Measurements from ENCODE around the gene IFITM1.
"Not testable (repeated sequence)": the region's sequence is repeated elsewhere in the genome, so short reads cannot be mapped to it uniquely, and the experiment has no call there.

Gene IFITM1

GRCh38 chr11:357582-357981, 43.7 kb downstream of the IFITM1 start:
- Histone ChIP-seq H3K4me1 (ENCODE audit: control extremely low read depth in 1 of 4, control insufficient read depth in 4 of 4, insufficient read depth in 4 of 4, low read length in 3 of 4) (peaks cover 4 to 28% (median 17%) of the 10 kb centered on the region in 4 experiments), H3K27ac (ENCODE audit: insufficient read depth in 1 of 2, low read depth in 1 of 2, low read length in 2 of 2, poor library complexity in 1 of 2, severe bottlenecking in 2 of 2) (no peak overlapping the region), H3K4me3 (ENCODE audit: control insufficient read depth in 1 of 7, extremely low read depth in 1 of 7, insufficient read depth in 4 of 7, low read depth in 2 of 7, low read length in 6 of 7) (no peak overlapping the region), H3K27me3 (replicated peaks in 2 of 5; ENCODE audit: control insufficient read depth in 4 of 5, insufficient read depth in 5 of 5, low read length in 4 of 5) (no peaks in the 10 kb centered on the region), H3K9me3 (ENCODE audit: control extremely low read depth in 1 of 5, control insufficient read depth in 4 of 5, insufficient read depth in 2 of 5, low read depth in 1 of 5, low read length in 4 of 5) (peaks cover 0 to 15% (median 6%) of the 10 kb centered on the region in 5 experiments), H3K36me3 (ENCODE audit: control insufficient read depth in 4 of 4, insufficient read depth in 4 of 4, low read length in 3 of 4) (no peaks in the 10 kb centered on the region)
- 100% methylated on average over 4 of the region's 4 CpGs for WGBS (ENCODE audit: insufficient coverage)
- POLR2A ChIA-PET = no interaction called here
- no peak for DNase-seq
- CTCF ChIA-PET = interaction anchor here (1.2 to 4.1 kb wide), 2 partner anchors 101 to 107 kb away, joined by 3 to 17 read pairs; no protein-coding TSS in a partner anchor

- DNase-seq = no peak
- Histone ChIP-seq H3K9me3 (ENCODE audit: control extremely low read depth in 1 of 5, control insufficient read depth in 4 of 5, insufficient read depth in 2 of 5, low read depth in 1 of 5, low read length in 4 of 5) (peaks cover 0 to 15% (median 6%) of the 10 kb centered on the region in 5 experiments), H3K36me3 (ENCODE audit: control insufficient read depth in 4 of 4, insufficient read depth in 4 of 4, low read length in 3 of 4) (no peaks in the 10 kb centered on the region), H3K27ac (ENCODE audit: insufficient read depth in 1 of 2, low read depth in 1 of 2, low read length in 2 of 2, poor library complexity in 1 of 2, severe bottlenecking in 2 of 2) (no peak overlapping the region), H3K27me3 (replicated peaks in 2 of 5; ENCODE audit: control insufficient read depth in 4 of 5, insufficient read depth in 5 of 5, low read length in 4 of 5) (no peaks in the 10 kb centered on the region), H3K4me1 (ENCODE audit: control extremely low read depth in 1 of 4, control insufficient read depth in 4 of 4, insufficient read depth in 4 of 4, low read length in 3 of 4) (peaks cover 4 to 21% (median 14%) of the 10 kb centered on the region in 4 experiments), H3K4me3 (ENCODE audit: control insufficient read depth in 1 of 7, extremely low read depth in 1 of 7, insufficient read depth in 4 of 7, low read depth in 2 of 7, low read length in 6 of 7) (no peak overlapping the region)
- POLR2A ChIA-PET = no interaction called here
- CTCF ChIA-PET = interaction anchor here (1.2 to 4.1 kb wide), 2 partner anchors 101 to 108 kb away, joined by 3 to 17 read pairs; no protein-coding TSS in a partner anchor
- 80% methylated on average over 28 of the region's 34 CpGs for WGBS (ENCODE audit: insufficient coverage)
These were observed 44.4 kb downstream of the IFITM1 start for GRCh38 chr11:358129-358800.

GRCh38 chr11:359181-359714, 45.4 kb downstream of the IFITM1 start:
- POLR2A ChIA-PET = interaction anchor here (0.6 kb wide), 1 partner anchor 43 kb away, joined by 5 read pairs; no protein-coding TSS in a partner anchor
- DNase-seq = no peak
- H3K36me3 ChIP-seq (ENCODE audit: control insufficient read depth in 4 of 4, insufficient read depth in 4 of 4, low read length in 3 of 4) = no peaks in the 10 kb centered on the region
- no peak overlapping the region for H3K27ac ChIP-seq (ENCODE audit: insufficient read depth in 1 of 2, low read depth in 1 of 2, low read length in 2 of 2, poor library complexity in 1 of 2, severe bottlenecking in 2 of 2)
- WGBS (ENCODE audit: insufficient coverage) = 73% methylated on average over 4 of the region's 5 CpGs
- CTCF ChIA-PET = interaction anchor here (0.7 to 4.1 kb wide), 3 partner anchors 9 to 109 kb away, joined by 3 to 17 read pairs (median 3); no protein-coding TSS in a partner anchor
- H3K9me3 ChIP-seq (ENCODE audit: control extremely low read depth in 1 of 5, control insufficient read depth in 4 of 5, insufficient read depth in 2 of 5, low read depth in 1 of 5, low read length in 4 of 5) = peaks cover 0 to 15% (median 6%) of the 10 kb centered on the region in 5 experiments
- peaks cover 4 to 14% (median 9%) of the 10 kb centered on the region in 4 experiments for H3K4me1 ChIP-seq (ENCODE audit: control extremely low read depth in 1 of 4, control insufficient read depth in 4 of 4, insufficient read depth in 4 of 4, low read length in 3 of 4)
- no peaks in the 10 kb centered on the region for H3K27me3 ChIP-seq (replicated peaks in 2 of 5; ENCODE audit: control insufficient read depth in 4 of 5, insufficient read depth in 5 of 5, low read length in 4 of 5)
- no peak overlapping the region for H3K4me3 ChIP-seq (ENCODE audit: control insufficient read depth in 1 of 7, extremely low read depth in 1 of 7, insufficient read depth in 4 of 7, low read depth in 2 of 7, low read length in 6 of 7)

GRCh38 chr11:360326-361280, 46.8 kb downstream of the IFITM1 start:
- no peaks in the 10 kb centered on the region for H3K36me3 ChIP-seq (ENCODE audit: control insufficient read depth in 4 of 4, insufficient read depth in 4 of 4, low read length in 3 of 4)
- H3K9me3 ChIP-seq (ENCODE audit: control extremely low read depth in 1 of 5, control insufficient read depth in 4 of 5, insufficient read depth in 2 of 5, low read depth in 1 of 5, low read length in 4 of 5) = peaks cover 0 to 15% (median 6%) of the 10 kb centered on the region in 5 experiments
- no peak for DNase-seq
- H3K4me1 ChIP-seq (ENCODE audit: control extremely low read depth in 1 of 4, control insufficient read depth in 4 of 4, insufficient read depth in 4 of 4, low read length in 3 of 4) = peaks cover 0 to 4% (median 3%) of the 10 kb centered on the region in 4 experiments
- H3K4me3 ChIP-seq (ENCODE audit: control insufficient read depth in 1 of 7, extremely low read depth in 1 of 7, insufficient read depth in 4 of 7, low read depth in 2 of 7, low read length in 6 of 7) = no peak overlapping the region
- H3K27me3 ChIP-seq (replicated peaks in 2 of 5; ENCODE audit: control insufficient read depth in 4 of 5, insufficient read depth in 5 of 5, low read length in 4 of 5) = peaks cover 0 to 9% (median 0%) of the 10 kb centered on the region in 5 experiments
- ChIA-PET CTCF (interaction anchor here (0.8 to 5.6 kb wide), 5 partner anchors 33 to 110 kb away, joined by 3 to 37 read pairs (median 17); partner anchors contain the start of genes IFITM2 and PTDSS2), POLR2A (no interaction called here)
- no peak overlapping the region for H3K27ac ChIP-seq (ENCODE audit: insufficient read depth in 1 of 2, low read depth in 1 of 2, low read length in 2 of 2, poor library complexity in 1 of 2, severe bottlenecking in 2 of 2)
- 87% methylated on average over 22 of the region's 22 CpGs for WGBS (ENCODE audit: insufficient coverage)

GRCh38 chr11:362642-363442, 49.0 kb downstream of the IFITM1 start:
- ChIA-PET CTCF (interaction anchor here (0.6 to 5.6 kb wide), 22 partner anchors 9 to 137 kb away, joined by 3 to 37 read pairs (median 4); partner anchors contain the start of genes IFITM2, IFITM5 and PTDSS2), POLR2A (no interaction called here)
- peaks cover 0 to 28% (median 11%) of the 10 kb centered on the region in 5 experiments for H3K27me3 ChIP-seq (replicated peaks in 2 of 5; ENCODE audit: control insufficient read depth in 4 of 5, insufficient read depth in 5 of 5, low read length in 4 of 5)
- no peaks in the 10 kb centered on the region for H3K4me1 ChIP-seq (ENCODE audit: control extremely low read depth in 1 of 4, control insufficient read depth in 4 of 4, insufficient read depth in 4 of 4, low read length in 3 of 4)
- H3K27ac ChIP-seq (ENCODE audit: insufficient read depth in 1 of 2, low read depth in 1 of 2, low read length in 2 of 2, poor library complexity in 1 of 2, severe bottlenecking in 2 of 2) = no peak overlapping the region
- no peak for DNase-seq
- H3K36me3 ChIP-seq (ENCODE audit: control insufficient read depth in 4 of 4, insufficient read depth in 4 of 4, low read length in 3 of 4) = no peaks in the 10 kb centered on the region
- 92% methylated on average over 29 of the region's 36 CpGs for WGBS (ENCODE audit: insufficient coverage)
- H3K4me3 ChIP-seq (ENCODE audit: control insufficient read depth in 1 of 7, extremely low read depth in 1 of 7, insufficient read depth in 4 of 7, low read depth in 2 of 7, low read length in 6 of 7) = no peak overlapping the region
- peaks cover 0 to 15% (median 6%) of the 10 kb centered on the region in 5 experiments for H3K9me3 ChIP-seq (ENCODE audit: control extremely low read depth in 1 of 5, control insufficient read depth in 4 of 5, insufficient read depth in 2 of 5, low read depth in 1 of 5, low read length in 4 of 5)

- not testable (repeated sequence) for H3K4me3 ChIP-seq (ENCODE audit: control insufficient read depth in 1 of 7, extremely low read depth in 1 of 7, insufficient read depth in 4 of 7, low read depth in 2 of 7, low read length in 6 of 7); H3K36me3 ChIP-seq (ENCODE audit: control insufficient read depth in 4 of 4, insufficient read depth in 4 of 4, low read length in 3 of 4); DNase-seq; H3K27ac ChIP-seq (ENCODE audit: insufficient read depth in 1 of 2, low read depth in 1 of 2, low read length in 2 of 2, poor library complexity in 1 of 2, severe bottlenecking in 2 of 2); H3K4me1 ChIP-seq (ENCODE audit: control extremely low read depth in 1 of 4, control insufficient read depth in 4 of 4, insufficient read depth in 4 of 4, low read length in 3 of 4)
- WGBS (ENCODE audit: insufficient coverage) = 98% methylated on average over 11 of the region's 22 CpGs
- ChIA-PET POLR2A (interaction anchor here (0.6 to 1.4 kb wide), 3 partner anchors 9 to 111 kb away, joined by 3 to 8 read pairs (median 4); no protein-coding TSS in a partner anchor), CTCF (interaction anchor here (0.6 to 5.6 kb wide), 24 partner anchors 8 to 156 kb away, joined by 3 to 37 read pairs (median 4); partner anchors contain the start of genes IFITM2, IFITM5 and PTDSS2)
- Histone ChIP-seq H3K9me3 (ENCODE audit: control extremely low read depth in 1 of 5, control insufficient read depth in 4 of 5, insufficient read depth in 2 of 5, low read depth in 1 of 5, low read length in 4 of 5) (peaks cover 0 to 15% (median 6%) of the 10 kb centered on the region in 5 experiments), H3K27me3 (replicated peaks in 2 of 5; ENCODE audit: control insufficient read depth in 4 of 5, insufficient read depth in 5 of 5, low read length in 4 of 5) (peaks cover 0 to 34% (median 17%) of the 10 kb centered on the region in 5 experiments)
These were observed 49.6 kb downstream of the IFITM1 start for GRCh38 chr11:363443-363805.

Measured in common myeloid progenitor, CD34-positive (primary cell).